ENCODE results near the gene PEF1.

GRCh38 chr1:31660871-31661455, 16.3 kb upstream of the PEF1 start:
- no peak for TF ChIP-seq CTCF (IDR thresholded peaks at IDR 0.05)
- no peak for TF ChIP-seq EP300 (IDR thresholded peaks at IDR 0.05)
- TF ChIP-seq POLR2A (IDR thresholded peaks at IDR 0.05), result no peak
- no peak for TF ChIP-seq POLR2AphosphoS5 (IDR thresholded peaks at IDR 0.05)

Measured in gastroesophageal sphincter (tissue), 3 donors.